Liver (tissue), 9 donors: ENCODE results near the gene POGK. TPM values are rescaled to one million over a fixed set of nuclear protein-coding genes. Genes with fewer than 3 reads are reported as not detected.

Experiments used
- DNase-seq: peaks from one replicate; pipeline ENCODE4 v3.0.0-alpha.2; 2017; ENCODE audit warnings: low spot score
- H3K27ac ChIP-seq, 2 donors: one replicate each; pipeline ENCODE4 v1.7.0; 2013; ENCODE audit warnings: inconsistent platforms in 2 of 2, low read length in 2 of 2, control low read depth in 1 of 2, low read depth in 1 of 2, mild to moderate bottlenecking in 1 of 2
- H3K27me3 ChIP-seq, 4 donors: one replicate each; pipeline versions ENCODE4 v1.6.1 to v1.7.0; 2013; ENCODE audit warnings: low read length in 3 of 4, inconsistent platforms in 1 of 4, mild to moderate bottlenecking in 1 of 4, moderate library complexity in 1 of 4; ENCODE audit not compliant: control insufficient read depth in 4 of 4, insufficient read depth in 4 of 4
- H3K36me3 ChIP-seq, 4 donors: one replicate each; pipeline versions ENCODE4 v1.6.1 to v1.7.0; 2013; ENCODE audit warnings: low read length in 3 of 4, mild to moderate bottlenecking in 3 of 4, low read depth in 1 of 4, moderate library complexity in 1 of 4; ENCODE audit not compliant: control insufficient read depth in 4 of 4, insufficient read depth in 3 of 4
- H3K4me1 ChIP-seq, 4 donors: one replicate each; pipeline versions ENCODE4 v1.6.1 to v1.7.0; 2013; ENCODE audit warnings: low read length in 3 of 4, mild to moderate bottlenecking in 3 of 4, moderate library complexity in 1 of 4; ENCODE audit not compliant: control insufficient read depth in 4 of 4, insufficient read depth in 4 of 4
- H3K4me3 ChIP-seq, 3 donors: one replicate each; pipeline versions ENCODE4 v1.6.1 to v1.7.0; 2013; ENCODE audit warnings: low read length in 3 of 3, control low read depth in 1 of 3, low read depth in 1 of 3, mild to moderate bottlenecking in 1 of 3
- H3K9ac ChIP-seq, 2 donors: one replicate each; pipeline ENCODE4 v1.7.0; 2013; ENCODE audit warnings: low read length in 2 of 2, mild to moderate bottlenecking in 2 of 2, moderate library complexity in 2 of 2, control low read depth in 1 of 2, low read depth in 1 of 2
- H3K9me3 ChIP-seq, 4 donors: one replicate each; pipeline versions ENCODE4 v1.6.1 to v1.7.0; 2013; ENCODE audit warnings: low read length in 3 of 4; ENCODE audit not compliant: control insufficient read depth in 4 of 4
- FOXA1 ChIP-seq: IDR thresholded peaks from 2 replicates; pipeline ENCODE4 v1.6.1; 2016; ENCODE audit warnings: antibody characterized with exemption
- FOXA2 ChIP-seq: IDR thresholded peaks from 2 replicates; pipeline ENCODE4 v1.6.1; 2016; ENCODE audit warnings: antibody characterized with exemption
- GABPA ChIP-seq, 2 donors: IDR thresholded peaks in 1 of 2; conservative IDR thresholded peaks in 1 of 2; 2 replicates each; pipeline ENCODE4 v1.6.1; 2016; ENCODE audit warnings: antibody characterized with exemption in 2 of 2, mild to moderate bottlenecking in 1 of 2, moderate library complexity in 1 of 2
- HNF4A ChIP-seq, 2 donors: conservative IDR thresholded peaks; 2 replicates each; pipeline ENCODE4 v1.6.1; 2016; ENCODE audit warnings: antibody characterized with exemption in 2 of 2, mild to moderate bottlenecking in 2 of 2
- JUND ChIP-seq, 2 donors: IDR thresholded peaks; 2 replicates each; pipeline ENCODE4 v1.6.1; 2016; ENCODE audit warnings: antibody characterized with exemption in 2 of 2
- NR2F2 ChIP-seq: IDR thresholded peaks from 2 replicates; pipeline ENCODE4 v1.6.1; 2016; ENCODE audit warnings: antibody characterized with exemption
- RXRA ChIP-seq, 2 donors: IDR thresholded peaks; 2 replicates each; pipeline ENCODE4 v1.6.1; 2017 to 2018; ENCODE audit warnings: antibody characterized with exemption in 2 of 2, mild to moderate bottlenecking in 1 of 2
- SP1 ChIP-seq: IDR thresholded peaks from 2 replicates; pipeline ENCODE4 v1.6.1; 2018; ENCODE audit warnings: antibody characterized with exemption, mild to moderate bottlenecking
- TAF1 ChIP-seq: conservative IDR thresholded peaks from 2 replicates; pipeline ENCODE4 v1.6.1; 2016; ENCODE audit warnings: antibody characterized with exemption, mild to moderate bottlenecking
- YY1 ChIP-seq: IDR thresholded peaks from 2 replicates; pipeline ENCODE4 v1.6.1; 2016; ENCODE audit warnings: antibody characterized with exemption, mild to moderate bottlenecking
- WGBS: extraction: QIAGEN DNeasy Blood & Tissue Kit; methylation state at CpG from one replicate; pipeline ENCODE4 v1.1.7; 2013; 5-methylcytosine and 5-hydroxymethylcytosine counted together
- polyA plus RNA-seq, 2 donors: library from polyadenylated mRNA; stranded (reverse) in 1 of 2; unstranded in 1 of 2; fragments of 200-250 nt in 1 of 2; fragments of >200 nt in 1 of 2; fragmentation: Nextera tagmentation in 1 of 2; extraction: Ambion mirVana in 1 of 2; gene quantifications; one replicate each; pipeline versions ENCODE4 v1.2.1 to v1.2.3, GENCODE V29; 2013 to 2015
- total RNA-seq, 2 donors: library from RNA; depleted of rRNA; stranded (reverse); fragments of >200 nt; gene quantifications; one replicate each; pipeline ENCODE4 v1.2.3, GENCODE V29; 2014
- TF ChIP-seq, protein P1 (sequence below): fragments of 150-350 bp; IDR thresholded peaks from 2 replicates; pipeline ENCODE4 v1.5.1; 2017; ENCODE audit warnings: improper control_type of control experiment, low read depth, low read length; ENCODE audit not compliant: missing input control
- TF ChIP-seq, protein P2 (sequence below): IDR thresholded peaks from 2 replicates; pipeline ENCODE4 v1.6.1; 2016; ENCODE audit warnings: antibody characterized with exemption
- TF ChIP-seq, protein P3 (sequence below): IDR thresholded peaks from 2 replicates; pipeline ENCODE4 v1.6.1; 2016; ENCODE audit warnings: antibody characterized with exemption, mild to moderate bottlenecking
- TF ChIP-seq, protein P4 (sequence below): IDR thresholded peaks from 2 replicates; pipeline ENCODE4 v1.6.1; 2016; ENCODE audit warnings: antibody characterized with exemption
- donor health status: healthy.
- donor health status: healthy.
- donor health status: healthy.
- donor health status: healthy.
- donor health status: healthy.

POGK gene
- total and polyA plus RNA-seq, 4 donors, result 4.2 to 14.1 (median 6.7) TPM

DNA sequence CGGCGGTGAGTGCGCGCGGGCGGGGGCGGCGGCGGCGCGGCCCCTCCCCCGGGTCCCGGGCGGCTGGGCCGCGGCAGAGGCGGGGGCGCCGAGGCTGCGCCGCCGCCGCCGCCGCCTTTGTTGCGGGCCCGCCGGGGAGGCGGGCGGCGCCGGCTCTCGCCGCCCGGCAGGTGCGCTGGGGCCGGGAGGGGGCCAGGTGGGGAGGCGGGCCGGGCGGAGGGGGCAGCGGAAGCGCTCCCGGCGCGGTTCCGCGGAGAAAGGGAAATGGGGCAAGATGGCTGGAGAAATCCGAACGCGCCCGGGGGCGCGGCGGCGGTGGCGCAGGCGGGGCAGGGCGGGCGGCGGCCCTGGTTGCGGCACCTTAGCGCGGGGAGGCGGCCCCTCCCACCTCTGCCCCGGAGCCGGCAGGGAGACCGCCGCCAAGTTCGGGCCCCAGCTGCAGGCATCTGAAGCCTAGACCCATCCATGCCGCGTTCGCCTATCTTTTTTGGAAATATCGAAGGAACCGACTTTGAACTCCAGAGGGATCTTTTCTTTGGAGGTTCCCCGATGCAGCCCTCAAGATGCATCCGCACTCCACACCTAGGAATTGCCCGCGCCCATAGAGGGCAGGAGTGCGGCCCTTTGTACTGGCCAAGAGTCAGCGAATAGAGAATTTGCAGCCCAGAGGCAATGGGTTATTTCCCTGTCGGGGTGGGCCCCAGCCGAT lies 479 bp downstream of the POGK start:
- H3K4me1 ChIP-seq, result peaks cover 2 to 27% (median 17%) of the 10 kb centered on the region in 4 donors
- H3K36me3 ChIP-seq, result peaks cover 5 to 35% (median 25%) of the 10 kb centered on the region in 4 donors
- TF ChIP-seq, protein P1, sequence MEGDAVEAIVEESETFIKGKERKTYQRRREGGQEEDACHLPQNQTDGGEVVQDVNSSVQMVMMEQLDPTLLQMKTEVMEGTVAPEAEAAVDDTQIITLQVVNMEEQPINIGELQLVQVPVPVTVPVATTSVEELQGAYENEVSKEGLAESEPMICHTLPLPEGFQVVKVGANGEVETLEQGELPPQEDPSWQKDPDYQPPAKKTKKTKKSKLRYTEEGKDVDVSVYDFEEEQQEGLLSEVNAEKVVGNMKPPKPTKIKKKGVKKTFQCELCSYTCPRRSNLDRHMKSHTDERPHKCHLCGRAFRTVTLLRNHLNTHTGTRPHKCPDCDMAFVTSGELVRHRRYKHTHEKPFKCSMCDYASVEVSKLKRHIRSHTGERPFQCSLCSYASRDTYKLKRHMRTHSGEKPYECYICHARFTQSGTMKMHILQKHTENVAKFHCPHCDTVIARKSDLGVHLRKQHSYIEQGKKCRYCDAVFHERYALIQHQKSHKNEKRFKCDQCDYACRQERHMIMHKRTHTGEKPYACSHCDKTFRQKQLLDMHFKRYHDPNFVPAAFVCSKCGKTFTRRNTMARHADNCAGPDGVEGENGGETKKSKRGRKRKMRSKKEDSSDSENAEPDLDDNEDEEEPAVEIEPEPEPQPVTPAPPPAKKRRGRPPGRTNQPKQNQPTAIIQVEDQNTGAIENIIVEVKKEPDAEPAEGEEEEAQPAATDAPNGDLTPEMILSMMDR, result no peak
- no peak for TF ChIP-seq GABPA (IDR thresholded peaks at IDR 0.05 in 1 of 2, conservative IDR thresholded peaks at IDR 0.05 in 1 of 2)
- TF ChIP-seq JUND (IDR thresholded peaks at IDR 0.05), result no peak
- no peak for TF ChIP-seq HNF4A (conservative IDR thresholded peaks at IDR 0.05)
- TF ChIP-seq FOXA1, result no peak
- no peak for TF ChIP-seq RXRA (IDR thresholded peaks at IDR 0.05)
- no peak for TF ChIP-seq SP1
- no peak for TF ChIP-seq TAF1
- TF ChIP-seq, protein P2, sequence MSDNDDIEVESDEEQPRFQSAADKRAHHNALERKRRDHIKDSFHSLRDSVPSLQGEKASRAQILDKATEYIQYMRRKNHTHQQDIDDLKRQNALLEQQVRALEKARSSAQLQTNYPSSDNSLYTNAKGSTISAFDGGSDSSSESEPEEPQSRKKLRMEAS, result no peak
- no peak for TF ChIP-seq YY1
- TF ChIP-seq FOXA2, result no peak
- TF ChIP-seq, protein P3, sequence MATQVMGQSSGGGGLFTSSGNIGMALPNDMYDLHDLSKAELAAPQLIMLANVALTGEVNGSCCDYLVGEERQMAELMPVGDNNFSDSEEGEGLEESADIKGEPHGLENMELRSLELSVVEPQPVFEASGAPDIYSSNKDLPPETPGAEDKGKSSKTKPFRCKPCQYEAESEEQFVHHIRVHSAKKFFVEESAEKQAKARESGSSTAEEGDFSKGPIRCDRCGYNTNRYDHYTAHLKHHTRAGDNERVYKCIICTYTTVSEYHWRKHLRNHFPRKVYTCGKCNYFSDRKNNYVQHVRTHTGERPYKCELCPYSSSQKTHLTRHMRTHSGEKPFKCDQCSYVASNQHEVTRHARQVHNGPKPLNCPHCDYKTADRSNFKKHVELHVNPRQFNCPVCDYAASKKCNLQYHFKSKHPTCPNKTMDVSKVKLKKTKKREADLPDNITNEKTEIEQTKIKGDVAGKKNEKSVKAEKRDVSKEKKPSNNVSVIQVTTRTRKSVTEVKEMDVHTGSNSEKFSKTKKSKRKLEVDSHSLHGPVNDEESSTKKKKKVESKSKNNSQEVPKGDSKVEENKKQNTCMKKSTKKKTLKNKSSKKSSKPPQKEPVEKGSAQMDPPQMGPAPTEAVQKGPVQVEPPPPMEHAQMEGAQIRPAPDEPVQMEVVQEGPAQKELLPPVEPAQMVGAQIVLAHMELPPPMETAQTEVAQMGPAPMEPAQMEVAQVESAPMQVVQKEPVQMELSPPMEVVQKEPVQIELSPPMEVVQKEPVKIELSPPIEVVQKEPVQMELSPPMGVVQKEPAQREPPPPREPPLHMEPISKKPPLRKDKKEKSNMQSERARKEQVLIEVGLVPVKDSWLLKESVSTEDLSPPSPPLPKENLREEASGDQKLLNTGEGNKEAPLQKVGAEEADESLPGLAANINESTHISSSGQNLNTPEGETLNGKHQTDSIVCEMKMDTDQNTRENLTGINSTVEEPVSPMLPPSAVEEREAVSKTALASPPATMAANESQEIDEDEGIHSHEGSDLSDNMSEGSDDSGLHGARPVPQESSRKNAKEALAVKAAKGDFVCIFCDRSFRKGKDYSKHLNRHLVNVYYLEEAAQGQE, result no peak
- no peak for TF ChIP-seq NR2F2
- TF ChIP-seq, protein P4, sequence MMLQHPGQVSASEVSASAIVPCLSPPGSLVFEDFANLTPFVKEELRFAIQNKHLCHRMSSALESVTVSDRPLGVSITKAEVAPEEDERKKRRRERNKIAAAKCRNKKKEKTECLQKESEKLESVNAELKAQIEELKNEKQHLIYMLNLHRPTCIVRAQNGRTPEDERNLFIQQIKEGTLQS, result no peak
- DNase-seq, result peak; percentile 38
- peak overlapping the region in 1 of 2 donors; percentile 45 for H3K9ac ChIP-seq
- H3K9me3 ChIP-seq, result no peaks in the 10 kb centered on the region
- 1% methylated on average over 82 of the region's 82 CpGs for WGBS
- no peaks in the 10 kb centered on the region for H3K27me3 ChIP-seq
- peak overlapping the region; percentile 61 to 90 (median 75) for H3K4me3 ChIP-seq
- H3K27ac ChIP-seq, result peak overlapping the region; percentile 30 to 94

DNA sequence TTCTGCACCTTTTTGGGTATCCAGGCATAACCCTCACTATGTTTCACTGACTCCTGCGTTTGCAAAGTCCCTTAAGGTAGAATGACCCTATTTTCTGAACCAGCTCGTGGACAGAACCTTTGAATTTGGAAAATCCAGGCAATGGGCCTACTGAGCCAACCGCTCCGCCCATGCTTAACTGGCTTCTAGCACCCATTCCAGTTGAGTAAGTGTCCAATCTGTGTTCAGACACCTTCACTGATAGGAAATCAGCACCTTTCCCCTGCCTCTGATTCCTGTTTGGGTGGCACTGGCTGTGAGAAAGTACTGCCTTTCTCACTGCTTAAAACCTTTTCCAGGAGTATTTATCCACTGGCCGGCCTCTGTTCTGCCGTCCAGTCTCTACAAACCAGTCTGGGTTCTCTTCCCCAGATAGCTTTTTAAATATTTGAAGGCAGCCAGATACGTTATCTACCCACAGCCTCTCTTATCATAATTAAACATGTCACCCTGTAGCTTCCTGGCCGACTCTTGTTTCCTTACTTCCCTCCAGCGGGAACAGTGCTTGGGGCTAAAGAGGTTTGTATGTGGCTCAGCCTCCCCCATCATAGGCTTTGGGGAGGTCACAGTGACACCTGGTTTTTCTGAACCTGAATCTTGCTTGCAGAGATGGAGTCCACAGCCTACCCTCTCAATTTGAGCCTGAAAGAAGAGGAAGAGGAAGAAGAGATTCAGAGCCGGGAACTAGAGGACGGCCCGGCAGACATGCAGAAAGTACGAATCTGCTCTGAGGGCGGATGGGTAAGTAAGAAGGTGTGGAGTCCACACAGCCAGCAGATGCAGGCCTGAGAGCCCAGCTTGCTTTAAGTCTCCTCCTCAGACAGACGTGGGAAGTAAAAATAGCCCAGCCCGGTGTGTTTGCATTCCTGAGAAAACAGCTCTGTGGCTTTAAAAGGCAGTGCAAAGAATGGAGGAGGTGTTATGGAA lies 1.3 kb downstream of the POGK start:
- TF ChIP-seq NR2F2, result no peak
- no peak for TF ChIP-seq HNF4A (conservative IDR thresholded peaks at IDR 0.05)
- H3K4me1 ChIP-seq, result peaks cover 2 to 27% (median 17%) of the 10 kb centered on the region in 4 donors
- DNase-seq, result no peak
- H3K27ac ChIP-seq, result peak overlapping the region in 1 of 2 donors; percentile 30
- H3K4me3 ChIP-seq, result peak overlapping the region; percentile 61 to 90 (median 75)
- peak overlapping the region in 1 of 2 donors; percentile 45 for H3K9ac ChIP-seq
- H3K9me3 ChIP-seq, result no peaks in the 10 kb centered on the region
- peaks cover 5 to 40% (median 27%) of the 10 kb centered on the region in 4 donors for H3K36me3 ChIP-seq
- WGBS, result 52% methylated on average over 16 of the region's 16 CpGs
- H3K27me3 ChIP-seq, result no peaks in the 10 kb centered on the region
